Keratinocyte (primary cell): ENCODE data around the gene NGEF. TPM values are rescaled to one million over a fixed set of nuclear protein-coding genes. Genes with fewer than 3 reads are reported as not detected.

Source experiments
- DNase-seq: peaks from one replicate; pipeline ENCODE4 v3.0.0-alpha.2; 2011; ENCODE audit warnings: low read depth, missing footprints, low spot score
- FAIRE-seq: peaks from 2 replicates; lab custom pipeline; 2011; peaks lifted over from hg19 to GRCh38; lab: Jason Lieb, UNC
- H2AFZ ChIP-seq: 2 replicates; pipeline ENCODE4 v1.6.0; 2012; ENCODE audit warnings: low read length, control low read depth, inconsistent platforms; ENCODE audit not compliant: control insufficient read depth
- H3K27ac ChIP-seq: 2 replicates; pipeline ENCODE4 v1.5.1; 2011; ENCODE audit warnings: low read length; ENCODE audit not compliant: control insufficient read depth, insufficient read depth
- H3K27me3 ChIP-seq: 3 replicates; pipeline ENCODE4 v1.6.0; 2011; ENCODE audit warnings: low read length; ENCODE audit not compliant: control insufficient read depth, insufficient read depth; ENCODE audit errors: extremely low read depth
- H3K36me3 ChIP-seq, 2 experiments: 2 replicates in 1 of 2; 3 replicates in 1 of 2; pipeline ENCODE4 v1.5.1; 2011; ENCODE audit warnings: low read length in 2 of 2, mild to moderate bottlenecking in 1 of 2; ENCODE audit not compliant: control insufficient read depth in 2 of 2, insufficient read depth in 2 of 2; ENCODE audit errors: extremely low read depth in 1 of 2
- H3K4me1 ChIP-seq: 3 replicates; pipeline ENCODE4 v1.5.1; 2011; ENCODE audit warnings: low read length; ENCODE audit not compliant: control insufficient read depth, insufficient read depth; ENCODE audit errors: extremely low read depth
- H3K4me2 ChIP-seq: 3 replicates; pipeline ENCODE4 v1.6.0; 2011; ENCODE audit warnings: low read depth, low read length; ENCODE audit not compliant: control insufficient read depth, insufficient read depth; ENCODE audit errors: extremely low read depth
- H3K4me3 ChIP-seq, 3 experiments: fragments of 200-600 bp in 1 of 3; sonication (generic) in 1 of 3; 2 replicates in 2 of 3; 3 replicates in 1 of 3; pipeline ENCODE4 v1.5.1; 2011 to 2016; ENCODE audit warnings: low read length in 3 of 3, mild to moderate bottlenecking in 3 of 3, control low read depth in 2 of 3, inconsistent platforms in 1 of 3, low read depth in 1 of 3, mixed read lengths in 1 of 3, mixed run types in 1 of 3, moderate library complexity in 1 of 3; ENCODE audit not compliant: control insufficient read depth in 2 of 3, insufficient read depth in 2 of 3; ENCODE audit errors: extremely low read depth in 1 of 3
- H3K79me2 ChIP-seq: 2 replicates; pipeline ENCODE4 v1.6.0; 2012; ENCODE audit warnings: low read length; ENCODE audit not compliant: control insufficient read depth, insufficient read depth
- H3K9ac ChIP-seq: 3 replicates; pipeline ENCODE4 v1.6.0; 2011; ENCODE audit warnings: low read length; ENCODE audit not compliant: control insufficient read depth, insufficient read depth; ENCODE audit errors: extremely low read depth
- H3K9me1 ChIP-seq: 3 replicates; pipeline ENCODE4 v1.6.0; 2011; ENCODE audit warnings: low read length; ENCODE audit not compliant: control insufficient read depth, insufficient read depth; ENCODE audit errors: extremely low read depth
- H3K9me3 ChIP-seq: 2 replicates; pipeline ENCODE4 v1.5.1; 2012; ENCODE audit warnings: low read depth, low read length; ENCODE audit not compliant: control insufficient read depth
- H4K20me1 ChIP-seq: 3 replicates; pipeline ENCODE4 v1.6.0; 2011; ENCODE audit warnings: low read length; ENCODE audit not compliant: control insufficient read depth, insufficient read depth; ENCODE audit errors: extremely low read depth
- CTCF ChIP-seq, 3 experiments: IDR thresholded peaks in 1 of 3; conservative IDR thresholded peaks in 1 of 3; optimal IDR thresholded peaks in 1 of 3; 2 replicates in 2 of 3; 3 replicates in 1 of 3; pipeline versions ENCODE3 to v1.5.1; 2011; ENCODE audit warnings: low read length in 3 of 3, mild to moderate bottlenecking in 3 of 3, moderate library complexity in 2 of 3, control low read depth in 1 of 3, inconsistent platforms in 1 of 3; ENCODE audit not compliant: insufficient read depth in 2 of 3; ENCODE audit errors: extremely low read depth in 1 of 3
- EZH2 ChIP-seq: IDR thresholded peaks from one replicate; pipeline ENCODE4 v1.6.1; 2012; ENCODE audit warnings: inconsistent platforms, mild to moderate bottlenecking, low read length, moderate library complexity
- dilution Hi-C: fragments of 300-500 bp; cut with MboI; formaldehyde crosslinking; loops from one replicate; pipeline ENCODE4 v1.7.0; 2020; ENCODE audit warnings: low sequenced_read_pairs; ENCODE audit not compliant: extremely low pct_ligation_motif_present
- polyA plus RNA-seq, 5 experiments: library from polyadenylated mRNA; depleted of rRNA in 3 of 5; stranded (reverse) in 3 of 5; stranded (forward) in 1 of 5; unstranded in 1 of 5; fragments of >200 nt; gene quantifications; 1 replicate in 1 of 5; 2 replicates in 3 of 5; 3 replicates in 1 of 5; pipeline versions ENCODE4 v1.2.1 to v1.2.3, GENCODE V29; 2011 to 2012; ENCODE audit warnings: missing spikeins in 2 of 5, low read depth in 1 of 5, low replicate concordance in 1 of 5

Gene NGEF
- polyA plus RNA-seq, 1 donor (not counting 4 experiments of a cell fraction or from before 2014, with no cell fraction given) = 0.17 TPM

- Histone ChIP-seq H3K9me1 (no peaks in the 10 kb centered on the region), H3K4me3 (no peak overlapping the region), H2AFZ (no peak overlapping the region), H3K4me1 (no peaks in the 10 kb centered on the region), H3K27ac (no peak overlapping the region), H3K79me2 (no peaks in the 10 kb centered on the region), H3K9me3 (peaks cover 3% of the 10 kb centered on the region), H3K36me3 (no peaks in the 10 kb centered on the region), H3K27me3 (peaks cover 50% of the 10 kb centered on the region), H4K20me1 (no peaks in the 10 kb centered on the region), H3K4me2 (no peak overlapping the region), H3K9ac (no peak overlapping the region)
- no peak for DNase-seq
- dilution Hi-C loops = no loop called here
- peak; percentile 63 for FAIRE-seq
- TF ChIP-seq EZH2 (no peak), CTCF (optimal IDR thresholded peaks at IDR 0.05 in 1 of 3, IDR thresholded peaks at IDR 0.05 in 1 of 3, conservative IDR thresholded peaks at IDR 0.05 in 1 of 3; ENCODE audit: extremely low read depth in 1 of 3, insufficient read depth in 2 of 3, low read length in 3 of 3) (no peak)
Observed at GRCh38 chr2:232929303-232930058, 83.6 kb downstream of the NGEF start.

DNA sequence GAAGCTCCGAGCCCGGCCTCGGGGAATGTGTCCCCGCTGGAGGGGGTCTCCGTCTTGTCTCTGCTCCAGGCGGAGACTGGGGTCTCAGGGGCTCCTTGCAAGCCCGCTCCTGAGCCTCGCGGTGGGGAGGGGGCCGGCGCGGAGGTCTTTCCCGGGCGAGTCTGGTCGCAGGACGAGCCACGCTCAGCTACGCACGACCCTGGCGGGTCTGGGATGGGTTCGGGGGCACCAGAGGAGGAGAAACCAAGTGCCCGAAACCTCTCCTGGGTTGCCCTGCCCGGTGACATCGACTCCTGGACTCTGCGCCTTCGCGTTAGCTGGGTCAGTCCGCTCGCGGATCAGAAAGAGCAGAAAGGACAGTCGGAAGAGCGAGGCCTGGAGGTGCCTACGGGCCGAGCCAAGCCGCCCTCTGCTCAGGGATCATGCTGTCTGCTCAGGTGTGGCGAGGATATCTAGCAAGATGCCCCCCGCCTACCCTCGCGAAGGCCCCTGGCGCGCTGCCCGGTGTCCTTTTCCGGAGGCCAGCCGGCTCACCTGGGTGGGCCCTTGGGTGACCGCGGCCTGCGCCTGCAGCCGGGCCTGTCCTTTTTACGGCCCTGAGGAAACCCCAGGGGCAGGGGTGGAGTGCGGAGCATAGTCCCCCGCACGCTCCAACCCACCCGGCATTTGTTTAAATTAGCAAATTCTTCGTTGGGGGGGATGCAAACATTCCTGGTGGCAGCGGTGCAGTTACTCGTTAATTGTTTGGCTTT lies 84.3 kb downstream of the NGEF start:
- FAIRE-seq (no peak), DNase-seq (no peak)
- no peaks in the 10 kb centered on the region for H4K20me1 ChIP-seq
- no peak overlapping the region for H3K9ac ChIP-seq
- H3K36me3 ChIP-seq = no peaks in the 10 kb centered on the region
- peaks cover 53% of the 10 kb centered on the region for H3K27me3 ChIP-seq
- H3K9me1 ChIP-seq = no peaks in the 10 kb centered on the region
- no peak overlapping the region for H3K27ac ChIP-seq
- no peaks in the 10 kb centered on the region for H3K79me2 ChIP-seq
- H2AFZ ChIP-seq = no peak overlapping the region
- no peak for TF ChIP-seq CTCF (optimal IDR thresholded peaks at IDR 0.05 in 1 of 3, IDR thresholded peaks at IDR 0.05 in 1 of 3, conservative IDR thresholded peaks at IDR 0.05 in 1 of 3; ENCODE audit: extremely low read depth in 1 of 3, insufficient read depth in 2 of 3, low read length in 3 of 3)
- TF ChIP-seq EZH2 = peak; percentile 86
- H3K9me3 ChIP-seq = peaks cover 3% of the 10 kb centered on the region
- no peak overlapping the region for H3K4me2 ChIP-seq
- H3K4me1 ChIP-seq = no peaks in the 10 kb centered on the region
- no peak overlapping the region for H3K4me3 ChIP-seq
- dilution Hi-C loops = no loop called here
